GM12892 (cell line): Measurements from ENCODE around the gene DLEU7.

Experiments used
- POLR2A ChIP-seq: IDR thresholded peaks from 2 replicates; pipeline ENCODE4 v1.6.1; 2011; ENCODE audit warnings: low read depth, low read length, control low read depth
- POLR2AphosphoS5 ChIP-seq: IDR thresholded peaks from 2 replicates; pipeline ENCODE4 v1.6.1; 2011; ENCODE audit warnings: low read depth, low read length, control low read depth

- no peak for TF ChIP-seq POLR2AphosphoS5
- TF ChIP-seq POLR2A: no peak
Measured at GRCh38 chr13:50873467-50873866, 30.0 kb upstream of the DLEU7 start.
